CD4-positive, CD25-positive, alpha-beta regulatory T cell (primary cell): ENCODE data around the gene CXCL14. TPM values are rescaled to one million over a fixed set of nuclear protein-coding genes. Genes with fewer than 3 reads are reported as not detected.
A peak's percentile ranks its signal among the peaks of the same experiment; 100 is the strongest.

Experiments
- ATAC-seq, 2 donors: fragments of 150-1000 bp; cut with Tn5 transposase; one replicate each; pipeline ENCODE4 v1.10.0; 2021; ENCODE audit warnings: low read depth in 2 of 2, moderate number of reproducible peaks in 2 of 2, moderate library complexity in 1 of 2
- DNase-seq, 3 donors: peaks; one replicate each; pipeline versions ENCODE4 v3.0.0 to v3.0.0-alpha.2; 2012 to 2022; ENCODE audit warnings: mixed read lengths in 1 of 3
- H3K27ac ChIP-seq: one replicate; pipeline ENCODE4 v1.7.0; 2013; ENCODE audit warnings: mild to moderate bottlenecking, low read length; ENCODE audit not compliant: insufficient read depth, poor library complexity, severe bottlenecking
- H3K27me3 ChIP-seq: one replicate; pipeline ENCODE4 v1.7.0; 2013; ENCODE audit warnings: low read length; ENCODE audit not compliant: control insufficient read depth, insufficient read depth
- H3K36me3 ChIP-seq: one replicate; pipeline ENCODE4 v1.7.0; 2013; ENCODE audit warnings: mild to moderate bottlenecking, low read length, moderate library complexity; ENCODE audit not compliant: control insufficient read depth, insufficient read depth
- H3K4me1 ChIP-seq: 2 replicates; pipeline ENCODE4 v1.7.0; 2013; ENCODE audit warnings: mild to moderate bottlenecking, low read length; ENCODE audit not compliant: insufficient read depth, control insufficient read depth, poor library complexity, severe bottlenecking
- H3K4me3 ChIP-seq: one replicate; pipeline ENCODE4 v1.7.0; 2013; ENCODE audit warnings: low read depth, mild to moderate bottlenecking, low read length, moderate library complexity
- H3K9me3 ChIP-seq, 2 experiments: 1 replicate in 1 of 2; 2 replicates in 1 of 2; pipeline ENCODE4 v1.7.0; 2013; ENCODE audit warnings: low read length in 2 of 2, mild to moderate bottlenecking in 1 of 2, moderate library complexity in 1 of 2; ENCODE audit not compliant: control insufficient read depth in 2 of 2
- H3K27ac Mint-ChIP-seq, 3 donors: one replicate each; pipeline ENCODE4 v1.8.0; 2020 to 2022; ENCODE audit warnings: mild to moderate bottlenecking in 3 of 3, mixed read lengths in 3 of 3, moderate library complexity in 2 of 3
- H3K27me3 Mint-ChIP-seq: one replicate; pipeline ENCODE4 v1.8.0; 2022; ENCODE audit warnings: mild to moderate bottlenecking, mixed read lengths
- H3K36me3 Mint-ChIP-seq: one replicate; pipeline ENCODE4 v1.8.0; 2020; ENCODE audit warnings: mixed read lengths
- H3K4me1 Mint-ChIP-seq, 4 donors: one replicate each; pipeline ENCODE4 v1.8.0; 2020 to 2022; ENCODE audit warnings: mixed read lengths in 4 of 4, mild to moderate bottlenecking in 1 of 4
- H3K4me3 Mint-ChIP-seq, 4 donors: one replicate each; pipeline ENCODE4 v1.8.0; 2020 to 2022; ENCODE audit warnings: mild to moderate bottlenecking in 4 of 4, mixed read lengths in 4 of 4, moderate library complexity in 3 of 4
- H3K9me3 Mint-ChIP-seq, 7 donors: one replicate each; pipeline ENCODE4 v1.8.0; 2020 to 2022; ENCODE audit warnings: mixed read lengths in 7 of 7, mild to moderate bottlenecking in 3 of 7, moderate library complexity in 2 of 7
- polyA plus RNA-seq, 4 donors: library from polyadenylated mRNA; unstranded; fragments of 300-500 nt; fragmentation: Illumina TruSeq; gene quantifications; one replicate each; pipeline ENCODE4 v1.2.3, GENCODE V29; 2021
- total RNA-seq: library from RNA; stranded (reverse); gene quantifications from one replicate; pipeline ENCODE4 v1.2.3, GENCODE V29; 2022

Gene CXCL14
- total and polyA plus RNA-seq, 5 donors from 2014 or later, result not detected

DNA sequence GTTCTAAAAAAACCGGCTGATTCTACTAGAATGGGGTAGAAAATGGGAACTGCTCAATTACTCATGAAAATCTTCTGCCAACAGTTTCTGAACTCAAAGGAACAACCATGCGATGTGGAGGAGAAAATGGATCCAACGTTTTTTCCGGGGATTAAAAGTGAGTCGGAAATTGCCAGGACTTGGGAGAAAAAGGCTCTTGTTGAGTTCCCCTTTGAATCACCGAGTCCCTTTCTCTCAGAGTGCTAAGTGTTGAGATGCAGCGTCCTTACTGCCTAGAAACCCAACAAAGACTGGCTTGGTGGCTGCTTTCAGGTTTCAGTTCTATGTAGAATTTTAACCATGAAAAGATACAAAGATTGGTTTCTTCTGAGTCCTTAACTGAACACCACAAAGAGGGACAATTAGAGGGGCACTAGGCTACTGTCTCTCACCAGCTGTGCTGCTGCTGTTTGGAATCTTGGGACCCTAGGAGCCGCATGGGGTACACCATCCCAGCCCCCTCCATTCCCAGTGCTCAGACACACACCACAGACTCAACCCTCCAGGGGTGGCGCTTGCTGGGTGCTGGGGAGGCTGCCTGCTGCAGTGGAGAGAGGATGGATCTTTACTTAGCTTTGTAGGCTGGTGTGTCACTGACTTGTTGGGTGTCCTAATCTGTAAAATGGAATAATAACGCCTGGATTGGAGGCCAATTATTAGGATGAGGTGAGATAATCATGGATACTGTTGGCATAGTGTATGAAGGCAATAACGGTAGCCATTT lies 21.5 kb downstream of the CXCL14 start:
- H3K4me3 ChIP-seq, result no peak overlapping the region
- no peaks in the 10 kb centered on the region for H3K36me3 Mint-ChIP-seq
- no peak for ATAC-seq
- no peak overlapping the region for H3K27ac Mint-ChIP-seq
- H3K9me3 ChIP-seq, result no peaks in the 10 kb centered on the region
- H3K36me3 ChIP-seq, result no peaks in the 10 kb centered on the region
- H3K27me3 Mint-ChIP-seq, result peaks cover 30% of the 10 kb centered on the region
- peaks cover 3% of the 10 kb centered on the region for H3K27me3 ChIP-seq
- H3K4me3 Mint-ChIP-seq, result no peak overlapping the region
- H3K9me3 Mint-ChIP-seq, result no peaks in the 10 kb centered on the region
- H3K4me1 Mint-ChIP-seq, result peaks cover 0 to 5% (median 2%) of the 10 kb centered on the region in 4 donors
- no peaks in the 10 kb centered on the region for H3K4me1 ChIP-seq
- no peak overlapping the region for H3K27ac ChIP-seq
- no peak for DNase-seq

DNA sequence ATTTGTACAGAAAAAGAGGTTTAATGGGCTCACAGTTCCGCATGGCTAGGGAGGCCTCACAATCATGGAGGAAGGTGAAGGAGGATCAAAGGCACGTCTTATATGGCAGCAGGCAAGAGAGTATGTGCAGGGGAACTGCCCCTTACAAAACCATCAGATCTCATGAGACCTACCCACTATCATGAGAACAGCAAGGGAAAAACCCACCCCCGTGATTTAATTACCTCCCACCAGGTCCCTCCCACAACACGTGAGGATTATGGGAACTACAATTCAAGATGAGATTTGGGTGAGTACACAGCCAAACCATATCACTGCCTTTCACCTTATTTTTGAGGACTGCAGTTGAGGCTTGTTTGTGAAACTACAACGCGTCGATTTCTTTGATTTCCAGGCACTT lies 22.2 kb downstream of the CXCL14 start:
- H3K4me3 ChIP-seq, result no peak overlapping the region
- no peak overlapping the region for H3K27ac Mint-ChIP-seq
- H3K4me1 Mint-ChIP-seq, result peaks cover 0 to 5% (median 2%) of the 10 kb centered on the region in 4 donors
- peaks cover 36% of the 10 kb centered on the region for H3K27me3 Mint-ChIP-seq
- no peak overlapping the region for H3K4me3 Mint-ChIP-seq
- no peaks in the 10 kb centered on the region for H3K9me3 Mint-ChIP-seq
- H3K4me1 ChIP-seq, result no peaks in the 10 kb centered on the region
- peaks cover 3% of the 10 kb centered on the region for H3K27me3 ChIP-seq
- no peak overlapping the region for H3K27ac ChIP-seq
- no peaks in the 10 kb centered on the region for H3K36me3 ChIP-seq
- no peaks in the 10 kb centered on the region for H3K9me3 ChIP-seq
- DNase-seq (no peak), ATAC-seq (no peak)
- H3K36me3 Mint-ChIP-seq, result no peaks in the 10 kb centered on the region

DNA sequence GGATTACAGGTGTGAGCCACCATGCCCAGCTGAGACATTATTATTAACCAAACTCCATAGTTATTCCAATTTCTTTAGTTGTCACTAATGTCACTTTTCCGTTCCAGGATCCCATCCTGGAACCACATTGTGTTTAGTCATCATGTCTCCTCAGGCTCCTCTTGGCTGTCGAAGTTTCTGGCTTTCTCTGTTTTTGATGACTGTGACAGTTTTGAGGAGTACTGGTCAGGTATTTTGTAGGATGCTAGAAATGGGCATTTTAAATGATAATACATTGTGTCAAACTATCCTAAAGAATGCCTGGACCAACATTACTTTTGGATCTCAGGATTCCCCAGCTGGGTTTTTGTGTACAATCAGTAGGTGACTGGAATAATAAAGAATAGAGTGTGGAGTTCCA lies 23.3 kb downstream of the CXCL14 start:
- Mint-ChIP-seq H3K27ac (no peak overlapping the region), H3K9me3 (no peaks in the 10 kb centered on the region), H3K4me1 (peaks cover 0 to under 1% (median under 1%) of the 10 kb centered on the region in 4 donors), H3K36me3 (no peaks in the 10 kb centered on the region), H3K27me3 (peaks cover 38% of the 10 kb centered on the region), H3K4me3 (no peak overlapping the region)
- H3K27me3 ChIP-seq, result peaks cover 3% of the 10 kb centered on the region
- no peak for ATAC-seq
- no peak overlapping the region for H3K27ac ChIP-seq
- DNase-seq, result no peak
- no peaks in the 10 kb centered on the region for H3K36me3 ChIP-seq
- no peaks in the 10 kb centered on the region for H3K9me3 ChIP-seq
- H3K4me3 ChIP-seq, result no peak overlapping the region
- no peaks in the 10 kb centered on the region for H3K4me1 ChIP-seq

DNA sequence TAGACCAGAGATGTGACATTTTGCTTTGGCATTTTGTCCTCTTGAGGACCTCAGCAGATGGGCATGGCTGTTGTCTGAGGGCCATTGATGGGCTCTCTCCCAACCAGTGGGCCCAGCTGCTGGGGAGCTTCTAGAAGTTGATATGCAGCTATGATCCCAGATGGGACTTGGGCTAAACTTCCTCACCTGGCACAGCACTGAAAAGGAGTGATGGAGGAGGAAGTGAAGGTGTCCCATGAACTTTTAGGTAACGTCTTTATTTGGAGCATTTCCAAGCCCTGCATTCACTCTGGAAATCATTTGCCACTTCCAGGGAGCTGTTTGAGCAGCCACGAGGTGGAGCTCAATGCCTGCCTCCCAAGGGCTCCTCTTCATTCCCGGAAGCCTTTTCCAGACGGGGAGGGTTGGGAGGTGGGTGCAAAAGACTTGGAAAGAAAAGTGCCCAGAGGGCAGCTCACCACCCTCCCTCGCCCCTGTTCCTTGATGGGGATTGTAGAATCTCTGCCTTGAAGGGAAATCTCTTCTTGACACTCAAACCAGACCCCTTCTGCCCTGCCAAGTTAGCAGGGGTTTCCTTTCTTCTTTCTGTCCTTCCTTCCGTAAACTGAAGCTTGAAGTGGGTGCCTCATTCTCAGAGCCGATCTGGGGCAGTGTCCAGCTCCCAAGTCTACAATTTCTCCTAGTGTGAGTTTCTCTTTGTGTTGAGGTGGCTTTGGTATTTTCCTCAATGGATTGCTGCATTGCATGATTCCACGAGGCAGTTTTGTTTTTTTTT lies 24.9 kb downstream of the CXCL14 start:
- H3K27ac ChIP-seq, result no peak overlapping the region
- Mint-ChIP-seq H3K4me3 (no peak overlapping the region), H3K27ac (no peak overlapping the region), H3K27me3 (peaks cover 48% of the 10 kb centered on the region), H3K9me3 (no peaks in the 10 kb centered on the region), H3K36me3 (no peaks in the 10 kb centered on the region), H3K4me1 (no peaks in the 10 kb centered on the region)
- DNase-seq (no peak), ATAC-seq (no peak)
- H3K4me3 ChIP-seq, result no peak overlapping the region
- H3K9me3 ChIP-seq, result no peaks in the 10 kb centered on the region
- H3K36me3 ChIP-seq, result no peaks in the 10 kb centered on the region
- no peaks in the 10 kb centered on the region for H3K4me1 ChIP-seq
- H3K27me3 ChIP-seq, result no peaks in the 10 kb centered on the region

DNA sequence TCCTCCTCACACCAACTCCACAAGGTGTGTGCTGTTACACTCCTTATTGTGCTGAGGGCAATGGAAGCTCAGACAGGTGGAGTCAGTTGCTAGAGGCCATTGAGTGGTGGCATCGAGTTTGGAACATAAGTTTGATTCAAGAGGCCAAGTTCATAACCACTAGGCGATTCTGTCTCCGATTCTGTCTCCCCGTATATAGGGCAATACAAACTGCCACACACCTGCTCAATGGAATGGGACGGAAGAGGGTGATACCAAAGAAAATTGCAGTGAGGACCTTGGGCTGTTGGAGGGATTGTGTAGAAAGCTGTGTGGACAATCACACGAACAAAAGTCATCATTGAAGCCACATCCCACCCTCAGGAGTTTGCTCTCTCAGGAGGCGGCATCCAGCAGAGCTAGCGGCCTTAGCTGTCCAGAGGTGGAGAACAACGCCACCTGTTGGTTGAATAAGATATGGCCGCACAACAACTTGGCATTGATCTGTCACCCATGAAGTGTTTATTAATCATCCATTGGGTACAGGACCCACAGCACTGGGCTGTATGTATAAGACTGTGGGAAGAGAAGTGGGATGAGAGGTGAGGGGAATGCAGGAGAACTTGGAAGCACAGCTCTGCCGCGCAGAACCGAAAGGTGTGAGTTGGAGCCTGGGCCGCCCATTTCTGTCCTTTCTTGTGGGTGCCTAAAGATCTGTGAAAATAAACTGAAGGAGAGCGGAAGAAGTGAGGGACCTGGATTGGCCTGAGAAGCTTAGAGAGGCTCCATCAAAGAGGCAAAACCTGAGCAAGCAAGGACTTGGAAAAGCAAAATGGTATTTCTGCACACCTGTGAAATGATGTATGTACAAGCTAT lies 27.0 kb downstream of the CXCL14 start:
- no peaks in the 10 kb centered on the region for H3K36me3 ChIP-seq
- H3K4me3 Mint-ChIP-seq, result no peak overlapping the region
- no peaks in the 10 kb centered on the region for H3K4me1 ChIP-seq
- no peaks in the 10 kb centered on the region for H3K36me3 Mint-ChIP-seq
- H3K27ac Mint-ChIP-seq, result peak overlapping the region in 1 of 3 donors; percentile 67
- H3K9me3 Mint-ChIP-seq, result no peaks in the 10 kb centered on the region
- H3K27me3 ChIP-seq, result peaks cover 3% of the 10 kb centered on the region
- H3K27me3 Mint-ChIP-seq, result peaks cover 59% of the 10 kb centered on the region
- no peaks in the 10 kb centered on the region for H3K9me3 ChIP-seq
- no peak overlapping the region for H3K4me3 ChIP-seq
- ATAC-seq, result no peak
- peak in 2 of 3 donors; percentile 21 to 69 for DNase-seq
- H3K27ac ChIP-seq, result no peak overlapping the region
- no peaks in the 10 kb centered on the region for H3K4me1 Mint-ChIP-seq

DNA sequence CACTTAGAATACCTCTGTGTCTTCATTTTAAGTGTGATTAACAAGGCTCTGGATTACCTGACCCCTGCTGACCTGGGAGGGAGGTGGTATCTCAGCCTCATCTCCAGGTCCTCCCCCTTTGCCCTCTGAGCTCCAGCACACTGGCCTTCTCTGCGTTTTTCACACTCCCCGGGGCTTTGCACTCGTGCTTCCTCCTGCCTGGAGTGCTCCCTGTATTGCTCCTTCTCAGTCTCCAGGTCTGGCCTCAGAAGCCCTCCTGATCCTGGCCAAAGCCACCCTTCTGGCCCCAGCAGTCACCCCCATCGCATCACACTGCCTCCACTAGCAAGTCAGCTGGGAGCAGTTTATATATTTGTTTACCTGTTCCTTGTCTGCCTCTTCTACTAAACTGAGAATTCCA lies 29.4 kb downstream of the CXCL14 start:
- no peak overlapping the region for H3K4me3 ChIP-seq
- peaks cover 0 to 3% (median 0%) of the 10 kb centered on the region in 7 donors for H3K9me3 Mint-ChIP-seq
- no peak overlapping the region for H3K4me3 Mint-ChIP-seq
- no peak overlapping the region for H3K27ac ChIP-seq
- no peaks in the 10 kb centered on the region for H3K9me3 ChIP-seq
- H3K36me3 ChIP-seq, result no peaks in the 10 kb centered on the region
- peaks cover 14% of the 10 kb centered on the region for H3K27me3 ChIP-seq
- DNase-seq, result no peak
- H3K27me3 Mint-ChIP-seq, result peaks cover 68% of the 10 kb centered on the region
- H3K27ac Mint-ChIP-seq, result no peak overlapping the region
- no peak for ATAC-seq
- H3K4me1 Mint-ChIP-seq, result peaks cover 0 to 6% (median 0%) of the 10 kb centered on the region in 4 donors
- H3K36me3 Mint-ChIP-seq, result no peaks in the 10 kb centered on the region
- H3K4me1 ChIP-seq, result no peaks in the 10 kb centered on the region

DNA sequence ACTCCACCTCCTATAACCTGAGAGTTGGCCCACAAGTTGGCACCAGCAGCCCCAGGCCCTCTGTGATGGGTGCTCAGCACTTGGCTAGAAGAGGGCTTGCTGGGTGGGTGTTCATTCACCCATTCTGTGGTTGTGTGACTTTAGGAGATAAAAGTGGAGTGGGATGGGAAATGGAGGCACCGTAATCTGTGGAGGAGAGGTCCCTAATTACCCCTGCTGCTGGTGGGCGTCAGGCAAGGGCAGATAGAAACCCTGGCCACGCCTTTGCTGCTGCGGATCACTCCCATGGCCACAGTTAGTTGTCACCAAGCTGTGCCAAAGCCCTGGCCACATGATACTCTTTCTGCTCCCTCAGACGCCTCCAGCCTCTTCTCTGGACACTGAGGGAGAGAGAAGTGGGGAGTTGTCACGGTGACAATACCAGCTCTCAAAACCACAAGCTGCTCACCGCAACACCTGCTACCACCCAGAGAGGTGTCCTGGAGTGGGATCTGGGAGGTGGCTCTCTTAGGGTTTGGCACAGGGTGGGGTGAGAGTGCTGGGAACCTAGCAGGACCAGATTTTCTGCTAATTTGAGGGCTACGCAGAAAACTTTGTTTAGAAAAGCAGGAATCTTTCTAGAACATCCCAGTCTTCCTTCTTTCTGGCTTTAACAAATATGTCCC lies 31.1 kb downstream of the CXCL14 start:
- peaks cover 4 to 17% (median 7%) of the 10 kb centered on the region in 4 donors for H3K4me1 Mint-ChIP-seq
- Histone ChIP-seq H3K4me1 (peaks cover 15% of the 10 kb centered on the region), H3K4me3 (no peak overlapping the region), H3K36me3 (no peaks in the 10 kb centered on the region), H3K27ac (no peak overlapping the region), H3K27me3 (peaks cover 20% of the 10 kb centered on the region), H3K9me3 (no peaks in the 10 kb centered on the region)
- no peak overlapping the region for H3K27ac Mint-ChIP-seq
- DNase-seq (no peak), ATAC-seq (no peak)
- peaks cover 77% of the 10 kb centered on the region for H3K27me3 Mint-ChIP-seq
- no peaks in the 10 kb centered on the region for H3K36me3 Mint-ChIP-seq
- H3K4me3 Mint-ChIP-seq, result no peak overlapping the region
- peaks cover 0 to 3% (median 0%) of the 10 kb centered on the region in 7 donors for H3K9me3 Mint-ChIP-seq
